Adrenal gland (tissue), 12 donors: ENCODE measurements around the gene RPTOR. TPM values are rescaled to one million over a fixed set of nuclear protein-coding genes. Genes with fewer than 3 reads are reported as not detected.
A peak's percentile ranks its signal among the peaks of the same experiment; 100 is the strongest.

Experiments
- DNase-seq, 7 donors: peaks; one replicate each; pipeline ENCODE4 v3.0.0-alpha.2; 2019 to 2020
- H3K27ac ChIP-seq, 5 donors: fragments of 200-600 bp; sonication (generic) in 4 of 5; 1 replicate in 3 of 5; 2 replicates in 2 of 5; pipeline versions ENCODE4 v1.5.1 to v1.8.0; 2016 to 2020; ENCODE audit warnings: mild to moderate bottlenecking in 1 of 5
- H3K27me3 ChIP-seq: fragments of 200-600 bp; 2 replicates; pipeline ENCODE4 v1.8.0; 2021
- H3K36me3 ChIP-seq, 2 donors: fragments of 200-600 bp; replicated peaks in 1 of 2; 1 replicate in 1 of 2; 2 replicates in 1 of 2; pipeline versions ENCODE4 v1.5.1 to v1.8.0; 2018 to 2022
- H3K4me1 ChIP-seq, 2 donors: fragments of 200-600 bp; replicated peaks in 1 of 2; 1 replicate in 1 of 2; 2 replicates in 1 of 2; pipeline versions ENCODE4 v1.5.1 to v1.8.0; 2018 to 2021
- H3K4me3 ChIP-seq, 4 donors: fragments of 200-600 bp; sonication (generic) in 3 of 4; one replicate each; pipeline ENCODE4 v1.5.1; 2016 to 2018
- H3K9me3 ChIP-seq, 3 donors: fragments of 200-600 bp; sonication (generic) in 1 of 3; replicated peaks in 1 of 3; 1 replicate in 2 of 3; 2 replicates in 1 of 3; pipeline versions ENCODE4 v1.5.1 to v1.8.0; 2016 to 2021
- CTCF ChIP-seq, 6 experiments: fragments of 450-650 bp in 4 of 6; fragments of 200-600 bp in 2 of 6; sonication (generic) in 1 of 6; IDR thresholded peaks; 1 replicate in 5 of 6; 2 replicates in 1 of 6; pipeline versions ENCODE4 v1.5.1 to v1.8.0; 2016 to 2021; ENCODE audit warnings: antibody characterized with exemption in 6 of 6, mild to moderate bottlenecking in 2 of 6, moderate library complexity in 1 of 6
- POLR2A ChIP-seq, 2 donors: fragments of 450-650 bp; IDR thresholded peaks; one replicate each; pipeline ENCODE4 v1.6.1; 2017; ENCODE audit warnings: antibody characterized with exemption in 2 of 2, mild to moderate bottlenecking in 2 of 2, moderate library complexity in 1 of 2
- WGBS, 4 donors: extraction: QIAGEN DNeasy Blood & Tissue Kit in 2 of 4; methylation state at CpG; one replicate each; pipeline versions ENCODE4 v1.1.5 to v1.1.7; 2013 to 2017; 5-methylcytosine and 5-hydroxymethylcytosine counted together
- intact Hi-C, 2 donors: fragments of 100-400 bp; cut with DNase I; formaldehyde crosslinking; loops; one replicate each; pipeline versions ENCODE4 v1.14.1 to v1.15.0; 2022 to 2023
- polyA plus RNA-seq, 3 donors: library from polyadenylated mRNA; stranded (reverse); fragments of 200-250 nt in 2 of 3; fragments of 350-450 nt in 1 of 3; fragmentation: Illumina TruSeq in 1 of 3; extraction: RNeasy Lipid Tissue Mini Kit (QIAGEN cat#74804) in 1 of 3; gene quantifications; one replicate each; pipeline ENCODE4 v1.2.3, GENCODE V29; 2013 to 2014
- total RNA-seq, 9 donors: library from RNA; depleted of rRNA in 4 of 9; stranded (reverse); fragments of >200 nt in 4 of 9; fragments of 120-200 nt in 1 of 9; fragmentation: NEBNext Ultra II Directional in 1 of 9; extraction: Animal tissue kit (Norgen Biotek cat#: 25700) in 1 of 9; gene quantifications; one replicate each; pipeline versions ENCODE4 v1.1.0 to v1.2.4, GENCODE V29; 2013 to 2023
- donor health status: healthy with polysubstance abuse.
- donor health status: Bipolar disorder and iron deficiency.
- donor health status: DM: yes; HTN: yes; CAD: no.
- donor health status: DM: no; HTN: no; CAD: no.
- donor health status: DM: no; HTN: no; CAD: no.
- donor health status: DM: yes; HTN: yes; CAD: no.

RPTOR gene
- total and polyA plus RNA-seq, 12 donors: 9.7 to 53.3 (median 29.7) TPM

GRCh38 chr17:80969030-80969673 lies 424.5 kb downstream of the RPTOR start:
- Histone ChIP-seq H3K4me3 (no peak overlapping the region), H3K27ac (peak overlapping the region in 1 of 5 donors; percentile 77), H3K36me3 (no peaks in the 10 kb centered on the region), H3K9me3 (no peaks in the 10 kb centered on the region), H3K4me1 (peaks cover 8 to 13% of the 10 kb centered on the region in 2 donors), H3K27me3 (no peaks in the 10 kb centered on the region)
- 20 to 29% (median 24%) methylated on average over 1 to 20 of the region's 20 CpGs; no CpG with 5 or more reads in 1 of the 4 donors for WGBS, 4 donors
- TF ChIP-seq CTCF (IDR thresholded peaks at IDR 0.05) (no peak), POLR2A (IDR thresholded peaks at IDR 0.05) (no peak)
- intact Hi-C loops: no loop called here
- DNase-seq: peak in 1 of 7 donors; percentile 38

GRCh38 chr17:80969674-80970043 lies 425.0 kb downstream of the RPTOR start:
- H3K27me3 ChIP-seq: no peaks in the 10 kb centered on the region
- no peak for TF ChIP-seq CTCF (IDR thresholded peaks at IDR 0.05)
- no peak for TF ChIP-seq POLR2A (IDR thresholded peaks at IDR 0.05)
- 56 to 81% (median 79%) methylated on average over 3 to 10 of the region's 10 CpGs for WGBS, 4 donors
- intact Hi-C loops: no loop called here
- no peaks in the 10 kb centered on the region for H3K9me3 ChIP-seq
- H3K4me3 ChIP-seq: no peak overlapping the region
- DNase-seq: no peak
- peaks cover 8 to 13% of the 10 kb centered on the region in 2 donors for H3K4me1 ChIP-seq
- no peaks in the 10 kb centered on the region for H3K36me3 ChIP-seq
- no peak overlapping the region for H3K27ac ChIP-seq

GRCh38 chr17:80970044-80970761 lies 425.6 kb downstream of the RPTOR start:
- peak in 2 of 7 donors; percentile 46 to 47 for DNase-seq
- Histone ChIP-seq H3K27me3 (no peaks in the 10 kb centered on the region), H3K4me3 (no peak overlapping the region), H3K36me3 (no peaks in the 10 kb centered on the region), H3K9me3 (no peaks in the 10 kb centered on the region), H3K4me1 (peaks cover 8 to 13% of the 10 kb centered on the region in 2 donors), H3K27ac (no peak overlapping the region)
- intact Hi-C loops: no loop called here
- WGBS, 4 donors: 44 to 65% (median 50%) methylated on average over 7 to 20 of the region's 20 CpGs
- no peak for TF ChIP-seq POLR2A (IDR thresholded peaks at IDR 0.05)
- TF ChIP-seq CTCF (IDR thresholded peaks at IDR 0.05): peak in 5 of 6 experiments; percentile 21 to 54 (median 42)

- WGBS, 4 donors: 20 to 52% (median 43%) methylated on average over 5 to 26 of the region's 26 CpGs
- no peaks in the 10 kb centered on the region for H3K36me3 ChIP-seq
- peaks cover 8 to 13% of the 10 kb centered on the region in 2 donors for H3K4me1 ChIP-seq
- H3K9me3 ChIP-seq: no peaks in the 10 kb centered on the region
- no peaks in the 10 kb centered on the region for H3K27me3 ChIP-seq
- TF ChIP-seq POLR2A (IDR thresholded peaks at IDR 0.05): no peak
- TF ChIP-seq CTCF (IDR thresholded peaks at IDR 0.05): no peak
- H3K4me3 ChIP-seq: no peak overlapping the region
- no peak overlapping the region for H3K27ac ChIP-seq
- DNase-seq: no peak
- intact Hi-C loops: no loop called here
Observed at GRCh38 chr17:80970762-80971703, 426.4 kb downstream of the RPTOR start.
